Measurements from ENCODE around the gene SCYGR6. TPM values are rescaled to one million over a fixed set of nuclear protein-coding genes. Genes with fewer than 3 reads are reported as not detected.

The SCYGR6 gene
- total RNA-seq, 1 experiment from 2014 or later = not detected

DNA sequence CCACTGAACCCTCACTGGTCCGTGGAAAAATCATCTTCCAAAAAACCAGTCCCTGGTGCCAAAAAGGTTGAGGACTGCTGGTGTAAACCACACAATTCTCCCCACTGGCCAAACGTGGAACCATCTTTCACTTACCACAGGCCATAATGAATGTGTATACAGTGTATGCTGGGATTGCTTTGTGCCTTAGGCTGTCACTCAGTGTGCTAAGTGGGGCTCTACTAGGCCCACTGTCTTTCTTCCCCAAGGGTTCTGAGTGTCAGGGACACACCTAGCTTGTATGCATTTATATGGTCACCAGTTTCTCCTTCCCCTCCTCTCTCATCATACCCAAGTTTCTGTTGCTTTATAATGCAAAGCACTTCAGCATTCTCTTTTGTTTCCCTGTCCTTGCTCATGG, 48.4 kb upstream of the SCYGR6 start:
- ChIA-PET POLR2A (no interaction called here), CTCF (interaction anchor here (1.6 to 1.8 kb wide), 2 partner anchors 21 to 90 kb away, joined by 3 to 14 read pairs; no protein-coding TSS in a partner anchor), RAD21 (ENCODE audit: low non-redundant PET in 1 of 2, low total read pairs in 2 of 2, uncharacterized antibody in 2 of 2, unreplicated experiment in 2 of 2) (no interaction called here)
- H2AFZ ChIP-seq (ENCODE audit: low read depth, low read length, poor library complexity, severe bottlenecking) = no peak overlapping the region
- H3K36me3 ChIP-seq (ENCODE audit: control insufficient read depth in 1 of 2, insufficient read depth in 2 of 2, low read length in 2 of 2) = no peaks in the 10 kb centered on the region
- no peaks in the 10 kb centered on the region for H3K4me1 ChIP-seq (ENCODE audit: control insufficient read depth in 1 of 2, insufficient read depth in 2 of 2, low read length in 2 of 2)
- TF ChIP-seq ELF1 (IDR thresholded peaks at IDR 0.05; ENCODE audit: borderline replicate concordance, low read depth) = no peak
- TF ChIP-seq EZH2phosphoT487 (IDR thresholded peaks at IDR 0.05; ENCODE audit: borderline replicate concordance) = no peak
- no peak for TF ChIP-seq ZNF274 (IDR thresholded peaks at IDR 0.05; ENCODE audit: low read depth, low read length)
- H4K20me1 ChIP-seq (ENCODE audit: insufficient read depth) = no peaks in the 10 kb centered on the region
- H3K9ac ChIP-seq (ENCODE audit: low read length) = no peak overlapping the region
- no peaks in the 10 kb centered on the region for H3K9me2 ChIP-seq (ENCODE audit: insufficient read depth)
- H3K9me3 ChIP-seq (ENCODE audit: control insufficient read depth in 1 of 2, insufficient read depth in 1 of 2, low read depth in 1 of 2, low read length in 2 of 2) = no peaks in the 10 kb centered on the region
- intact Hi-C loops (cut with micrococcal nuclease) = no loop called here
- no peak overlapping the region for H3K4me3 ChIP-seq (replicated peaks in 1 of 2; ENCODE audit: low read depth in 1 of 2, low read length in 2 of 2)
- no peak for DNase-seq (ENCODE audit: low read depth, low spot score)
- H3K27ac ChIP-seq (ENCODE audit: low read depth, low read length) = no peak overlapping the region
- BruUV-seq (replicated peaks) = no TSS peak
- H3K4me2 ChIP-seq (ENCODE audit: low read length) = no peak overlapping the region
- H3K79me2 ChIP-seq (ENCODE audit: insufficient read depth, low read length) = no peaks in the 10 kb centered on the region
- ATAC-seq = no peak
- no peaks in the 10 kb centered on the region for H3K27me3 ChIP-seq (ENCODE audit: insufficient read depth, low read length)

DNA sequence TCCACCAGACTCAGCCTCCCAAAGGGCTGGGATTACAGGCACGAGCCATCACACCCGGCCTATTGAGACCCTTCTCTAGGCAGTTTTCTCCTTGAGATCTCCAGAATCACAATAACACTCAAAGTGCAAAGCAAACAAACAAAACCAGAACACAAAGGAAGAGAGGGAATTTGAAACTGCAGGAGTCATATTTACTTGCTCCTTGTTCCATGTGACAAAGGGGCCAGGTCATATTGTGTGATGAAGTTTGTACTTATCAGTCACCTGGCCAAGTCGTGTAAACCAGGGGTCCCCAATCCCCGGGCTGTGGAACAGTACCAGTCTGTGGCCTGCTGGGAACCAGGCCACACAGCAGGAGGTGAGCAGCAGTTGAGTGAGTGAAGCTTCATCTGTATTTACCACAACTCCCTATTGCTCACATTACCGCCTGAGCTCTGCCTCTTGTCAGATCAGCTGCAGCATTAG, 47.7 kb upstream of the SCYGR6 start:
- Histone ChIP-seq H3K27me3 (ENCODE audit: insufficient read depth, low read length) (no peaks in the 10 kb centered on the region), H3K9me3 (ENCODE audit: control insufficient read depth in 1 of 2, insufficient read depth in 1 of 2, low read depth in 1 of 2, low read length in 2 of 2) (no peaks in the 10 kb centered on the region), H3K79me2 (ENCODE audit: insufficient read depth, low read length) (no peaks in the 10 kb centered on the region), H2AFZ (ENCODE audit: low read depth, low read length, poor library complexity, severe bottlenecking) (no peak overlapping the region), H3K9me2 (ENCODE audit: insufficient read depth) (no peaks in the 10 kb centered on the region), H3K4me1 (ENCODE audit: control insufficient read depth in 1 of 2, insufficient read depth in 2 of 2, low read length in 2 of 2) (no peaks in the 10 kb centered on the region), H3K4me3 (replicated peaks in 1 of 2; ENCODE audit: low read depth in 1 of 2, low read length in 2 of 2) (no peak overlapping the region), H4K20me1 (ENCODE audit: insufficient read depth) (no peaks in the 10 kb centered on the region), H3K27ac (ENCODE audit: low read depth, low read length) (no peak overlapping the region), H3K9ac (ENCODE audit: low read length) (no peak overlapping the region), H3K4me2 (ENCODE audit: low read length) (no peak overlapping the region), H3K36me3 (ENCODE audit: control insufficient read depth in 1 of 2, insufficient read depth in 2 of 2, low read length in 2 of 2) (no peaks in the 10 kb centered on the region)
- ChIA-PET RAD21 (ENCODE audit: low non-redundant PET in 1 of 2, low total read pairs in 2 of 2, uncharacterized antibody in 2 of 2, unreplicated experiment in 2 of 2) (no interaction called here), CTCF (interaction anchor here (1.8 kb wide), 1 partner anchor 22 kb away, joined by 3 read pairs; no protein-coding TSS in a partner anchor), POLR2A (no interaction called here)
- ATAC-seq = no peak
- intact Hi-C loops (cut with micrococcal nuclease) = no loop called here
- no TSS peak for BruUV-seq (replicated peaks)
- no peak for DNase-seq (ENCODE audit: low read depth, low spot score)
- TF ChIP-seq EGR1 (IDR thresholded peaks at IDR 0.05; ENCODE audit: low read depth) (no peak), ATF3 (IDR thresholded peaks at IDR 0.05) (no peak), CTCF (IDR thresholded peaks at IDR 0.05 in 2 of 3, conservative IDR thresholded peaks at IDR 0.05 in 1 of 3; ENCODE audit: borderline replicate concordance in 1 of 3, insufficient read depth in 1 of 3, low read depth in 2 of 3, low read length in 2 of 3) (no peak), SRF (IDR thresholded peaks at IDR 0.05; ENCODE audit: low read depth) (no peak), EZH2 (IDR thresholded peaks at IDR 0.05) (no peak), SP1 (IDR thresholded peaks at IDR 0.05; ENCODE audit: low read depth) (no peak), RAD21 (IDR thresholded peaks at IDR 0.05; ENCODE audit: low read depth) (no peak), SIN3A (IDR thresholded peaks at IDR 0.05; ENCODE audit: low read depth) (no peak), ZFX (IDR thresholded peaks at IDR 0.05) (no peak), POLR2AphosphoS5 (IDR thresholded peaks at IDR 0.05; ENCODE audit: low read depth, low read length) (no peak), YY1 (IDR thresholded peaks at IDR 0.05; ENCODE audit: extremely low read depth, insufficient replicate concordance, low read depth, low read length) (no peak), POLR2A (IDR thresholded peaks at IDR 0.05; ENCODE audit: borderline replicate concordance, extremely low read depth, insufficient read depth, insufficient read length) (no peak), MAX (IDR thresholded peaks at IDR 0.05) (no peak)
- TF ChIP-seq, protein P1, sequence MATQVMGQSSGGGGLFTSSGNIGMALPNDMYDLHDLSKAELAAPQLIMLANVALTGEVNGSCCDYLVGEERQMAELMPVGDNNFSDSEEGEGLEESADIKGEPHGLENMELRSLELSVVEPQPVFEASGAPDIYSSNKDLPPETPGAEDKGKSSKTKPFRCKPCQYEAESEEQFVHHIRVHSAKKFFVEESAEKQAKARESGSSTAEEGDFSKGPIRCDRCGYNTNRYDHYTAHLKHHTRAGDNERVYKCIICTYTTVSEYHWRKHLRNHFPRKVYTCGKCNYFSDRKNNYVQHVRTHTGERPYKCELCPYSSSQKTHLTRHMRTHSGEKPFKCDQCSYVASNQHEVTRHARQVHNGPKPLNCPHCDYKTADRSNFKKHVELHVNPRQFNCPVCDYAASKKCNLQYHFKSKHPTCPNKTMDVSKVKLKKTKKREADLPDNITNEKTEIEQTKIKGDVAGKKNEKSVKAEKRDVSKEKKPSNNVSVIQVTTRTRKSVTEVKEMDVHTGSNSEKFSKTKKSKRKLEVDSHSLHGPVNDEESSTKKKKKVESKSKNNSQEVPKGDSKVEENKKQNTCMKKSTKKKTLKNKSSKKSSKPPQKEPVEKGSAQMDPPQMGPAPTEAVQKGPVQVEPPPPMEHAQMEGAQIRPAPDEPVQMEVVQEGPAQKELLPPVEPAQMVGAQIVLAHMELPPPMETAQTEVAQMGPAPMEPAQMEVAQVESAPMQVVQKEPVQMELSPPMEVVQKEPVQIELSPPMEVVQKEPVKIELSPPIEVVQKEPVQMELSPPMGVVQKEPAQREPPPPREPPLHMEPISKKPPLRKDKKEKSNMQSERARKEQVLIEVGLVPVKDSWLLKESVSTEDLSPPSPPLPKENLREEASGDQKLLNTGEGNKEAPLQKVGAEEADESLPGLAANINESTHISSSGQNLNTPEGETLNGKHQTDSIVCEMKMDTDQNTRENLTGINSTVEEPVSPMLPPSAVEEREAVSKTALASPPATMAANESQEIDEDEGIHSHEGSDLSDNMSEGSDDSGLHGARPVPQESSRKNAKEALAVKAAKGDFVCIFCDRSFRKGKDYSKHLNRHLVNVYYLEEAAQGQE (IDR thresholded peaks at IDR 0.05; ENCODE audit: low read depth) = no peak

All from HCT116 (cell line).